Measurements from ENCODE around the gene TFDP1. TPM values are rescaled to one million over a fixed set of nuclear protein-coding genes. Genes with fewer than 3 reads are reported as not detected.

Gene TFDP1
- total RNA-seq, 1 donor: 102 TPM

- no peak for TF ChIP-seq CTCF (IDR thresholded peaks at IDR 0.05; ENCODE audit: insufficient read depth, low read length)
- H3K4me3 ChIP-seq (ENCODE audit: low read depth, low read length): no peak overlapping the region
- no peak for DNase-seq (ENCODE audit: low read depth)
Measured at GRCh38 chr13:113608967-113609533, 24.5 kb downstream of the TFDP1 start.

- no peak for TF ChIP-seq CTCF (IDR thresholded peaks at IDR 0.05; ENCODE audit: insufficient read depth, low read length)
- no peak for DNase-seq (ENCODE audit: low read depth)
- no peak overlapping the region for H3K4me3 ChIP-seq (ENCODE audit: low read depth, low read length)
Measured at GRCh38 chr13:113609616-113610015, 25.1 kb downstream of the TFDP1 start.

GRCh38 chr13:113610266-113610665, 25.7 kb downstream of the TFDP1 start:
- DNase-seq (ENCODE audit: low read depth): no peak
- no peak overlapping the region for H3K4me3 ChIP-seq (ENCODE audit: low read depth, low read length)
- TF ChIP-seq CTCF (IDR thresholded peaks at IDR 0.05; ENCODE audit: insufficient read depth, low read length): no peak

GRCh38 chr13:113611996-113612395, 27.4 kb downstream of the TFDP1 start:
- no peak overlapping the region for H3K4me3 ChIP-seq (ENCODE audit: low read depth, low read length)
- no peak for TF ChIP-seq CTCF (IDR thresholded peaks at IDR 0.05; ENCODE audit: insufficient read depth, low read length)
- DNase-seq (ENCODE audit: low read depth): no peak

- no peak for TF ChIP-seq CTCF (IDR thresholded peaks at IDR 0.05; ENCODE audit: insufficient read depth, low read length)
- H3K4me3 ChIP-seq (ENCODE audit: low read depth, low read length): no peak overlapping the region
- no peak for DNase-seq (ENCODE audit: low read depth)
Measured at GRCh38 chr13:113612607-113613006, 28.1 kb downstream of the TFDP1 start.

GRCh38 chr13:113613789-113614379, 29.3 kb downstream of the TFDP1 start:
- TF ChIP-seq CTCF (IDR thresholded peaks at IDR 0.05; ENCODE audit: insufficient read depth, low read length): no peak
- H3K4me3 ChIP-seq (ENCODE audit: low read depth, low read length): no peak overlapping the region
- no peak for DNase-seq (ENCODE audit: low read depth)

Data from fibroblast of the aortic adventitia (primary cell).